ENCODE results near the gene FBXO40.

The FBXO40 gene

DNA sequence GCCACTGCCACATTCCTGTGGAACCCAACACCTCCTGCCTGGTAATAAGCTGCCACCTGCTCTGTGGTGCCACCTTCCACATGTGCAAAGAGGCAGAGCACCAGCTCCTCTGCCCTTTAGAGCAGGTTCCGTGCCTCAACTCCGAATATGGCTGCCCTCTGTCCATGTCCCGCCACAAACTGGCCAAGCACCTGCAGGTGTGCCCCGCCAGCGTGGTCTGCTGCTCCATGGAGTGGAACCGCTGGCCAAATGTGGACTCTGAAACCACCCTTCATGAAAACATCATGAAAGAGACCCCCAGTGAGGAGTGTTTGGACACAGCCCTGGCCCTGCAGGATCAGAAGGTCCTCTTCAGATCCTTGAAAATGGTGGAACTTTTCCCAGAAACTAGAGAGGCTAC, 28.3 kb downstream of the FBXO40 start:
- no peak for TF ChIP-seq SIN3A (IDR thresholded peaks at IDR 0.05; ENCODE audit: borderline replicate concordance, insufficient read depth, low read length)
- TF ChIP-seq, protein P1, sequence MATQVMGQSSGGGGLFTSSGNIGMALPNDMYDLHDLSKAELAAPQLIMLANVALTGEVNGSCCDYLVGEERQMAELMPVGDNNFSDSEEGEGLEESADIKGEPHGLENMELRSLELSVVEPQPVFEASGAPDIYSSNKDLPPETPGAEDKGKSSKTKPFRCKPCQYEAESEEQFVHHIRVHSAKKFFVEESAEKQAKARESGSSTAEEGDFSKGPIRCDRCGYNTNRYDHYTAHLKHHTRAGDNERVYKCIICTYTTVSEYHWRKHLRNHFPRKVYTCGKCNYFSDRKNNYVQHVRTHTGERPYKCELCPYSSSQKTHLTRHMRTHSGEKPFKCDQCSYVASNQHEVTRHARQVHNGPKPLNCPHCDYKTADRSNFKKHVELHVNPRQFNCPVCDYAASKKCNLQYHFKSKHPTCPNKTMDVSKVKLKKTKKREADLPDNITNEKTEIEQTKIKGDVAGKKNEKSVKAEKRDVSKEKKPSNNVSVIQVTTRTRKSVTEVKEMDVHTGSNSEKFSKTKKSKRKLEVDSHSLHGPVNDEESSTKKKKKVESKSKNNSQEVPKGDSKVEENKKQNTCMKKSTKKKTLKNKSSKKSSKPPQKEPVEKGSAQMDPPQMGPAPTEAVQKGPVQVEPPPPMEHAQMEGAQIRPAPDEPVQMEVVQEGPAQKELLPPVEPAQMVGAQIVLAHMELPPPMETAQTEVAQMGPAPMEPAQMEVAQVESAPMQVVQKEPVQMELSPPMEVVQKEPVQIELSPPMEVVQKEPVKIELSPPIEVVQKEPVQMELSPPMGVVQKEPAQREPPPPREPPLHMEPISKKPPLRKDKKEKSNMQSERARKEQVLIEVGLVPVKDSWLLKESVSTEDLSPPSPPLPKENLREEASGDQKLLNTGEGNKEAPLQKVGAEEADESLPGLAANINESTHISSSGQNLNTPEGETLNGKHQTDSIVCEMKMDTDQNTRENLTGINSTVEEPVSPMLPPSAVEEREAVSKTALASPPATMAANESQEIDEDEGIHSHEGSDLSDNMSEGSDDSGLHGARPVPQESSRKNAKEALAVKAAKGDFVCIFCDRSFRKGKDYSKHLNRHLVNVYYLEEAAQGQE (IDR thresholded peaks at IDR 0.05; ENCODE audit: insufficient read depth in 1 of 2, low read depth in 2 of 2, low read length in 2 of 2), result no peak
- no peak for TF ChIP-seq POLR2AphosphoS5 (IDR thresholded peaks at IDR 0.05; ENCODE audit: low read depth, low read length)
- TF ChIP-seq TAF1 (IDR thresholded peaks at IDR 0.05; ENCODE audit: borderline replicate concordance, insufficient read depth, low read length), result no peak
- TF ChIP-seq FOXP2 (optimal IDR thresholded peaks at IDR 0.05; ENCODE audit: borderline replicate concordance, extremely low read depth, extremely low read length, insufficient read depth), result no peak

DNA sequence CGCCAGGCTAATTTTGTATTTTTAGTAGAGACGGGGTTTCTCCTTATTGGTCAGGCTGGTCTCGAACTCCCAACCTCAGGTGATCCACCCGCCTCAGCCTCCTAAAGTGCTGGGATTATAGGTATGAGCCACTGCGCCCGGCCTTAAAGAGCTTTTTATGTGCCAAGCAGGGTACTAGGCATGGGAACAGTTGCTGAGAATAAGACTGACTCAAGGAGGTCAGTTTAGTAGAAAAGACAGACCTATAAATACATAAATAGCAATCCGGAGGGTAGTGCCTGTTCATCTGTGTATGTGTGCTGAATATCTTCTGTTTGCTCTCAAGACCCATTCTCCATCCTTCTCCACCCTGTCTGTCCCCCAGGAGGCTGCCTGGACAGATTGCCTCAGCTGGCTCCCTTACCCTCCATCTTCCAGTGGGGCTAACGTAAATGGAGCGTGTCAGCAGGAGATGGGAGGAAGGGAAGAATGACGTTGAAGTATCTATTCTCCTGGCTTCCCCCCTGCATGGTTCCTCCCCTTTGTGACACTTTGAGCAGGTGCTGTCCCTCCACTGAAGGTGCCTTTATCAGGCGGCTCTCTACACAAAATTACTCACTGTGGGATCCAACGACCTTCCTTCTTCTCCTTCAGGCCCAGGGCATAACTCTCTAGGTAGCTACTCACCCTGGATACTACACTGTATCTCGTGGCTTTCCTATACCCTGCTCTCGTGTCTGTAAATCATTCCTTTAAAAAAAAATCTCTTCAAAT, 31.1 kb downstream of the FBXO40 start:
- TF ChIP-seq POLR2AphosphoS5 (IDR thresholded peaks at IDR 0.05; ENCODE audit: low read depth, low read length), result no peak

DNA sequence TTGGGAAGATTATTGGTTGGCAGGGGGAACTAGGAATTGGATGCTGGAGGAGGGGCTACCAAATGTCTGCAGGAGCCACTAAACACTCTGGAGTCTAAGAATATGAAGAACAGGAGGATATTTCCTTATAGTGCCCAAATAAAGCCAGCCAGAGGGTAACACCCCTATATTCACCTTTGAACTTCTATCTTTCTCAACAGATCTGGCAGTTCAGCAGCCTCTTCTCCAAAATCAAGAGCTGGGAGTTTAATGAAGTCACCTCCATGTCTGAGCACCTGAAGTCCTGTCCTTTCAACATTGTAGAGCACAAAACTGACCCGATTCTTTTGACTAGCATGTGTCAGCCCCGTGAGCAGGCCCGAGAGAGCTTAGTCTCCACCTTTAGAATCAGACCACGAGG, 33.3 kb downstream of the FBXO40 start:
- TF ChIP-seq SIN3A (IDR thresholded peaks at IDR 0.05; ENCODE audit: borderline replicate concordance, insufficient read depth, low read length) (no peak), FOXP2 (optimal IDR thresholded peaks at IDR 0.05; ENCODE audit: borderline replicate concordance, extremely low read depth, extremely low read length, insufficient read depth) (no peak), POLR2AphosphoS5 (IDR thresholded peaks at IDR 0.05; ENCODE audit: low read depth, low read length) (no peak), TAF1 (IDR thresholded peaks at IDR 0.05; ENCODE audit: borderline replicate concordance, insufficient read depth, low read length) (no peak)
- TF ChIP-seq, protein P1 (IDR thresholded peaks at IDR 0.05; ENCODE audit: insufficient read depth in 1 of 2, low read depth in 2 of 2, low read length in 2 of 2), result no peak

DNA sequence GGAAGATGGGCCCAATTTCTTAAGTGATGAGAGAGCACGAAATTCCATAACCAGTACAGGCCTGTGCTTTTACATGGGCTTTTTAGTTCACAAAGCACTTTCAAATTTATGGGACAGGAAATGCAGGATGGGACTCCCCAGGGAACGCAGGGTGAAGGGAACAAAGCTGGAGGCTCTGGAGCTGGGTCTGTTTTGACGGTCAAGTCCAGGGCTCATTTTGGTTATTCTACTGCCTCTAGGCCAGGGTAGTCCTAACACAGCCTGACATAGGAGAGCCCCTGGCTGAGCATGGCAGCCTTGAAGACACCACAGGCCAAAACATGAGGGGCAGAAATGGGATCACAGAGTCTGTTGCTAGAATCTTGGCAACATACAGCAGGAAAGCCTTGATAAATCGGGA, 34.0 kb downstream of the FBXO40 start:
- TF ChIP-seq POLR2AphosphoS5 (IDR thresholded peaks at IDR 0.05; ENCODE audit: low read depth, low read length) (no peak), SIN3A (IDR thresholded peaks at IDR 0.05; ENCODE audit: borderline replicate concordance, insufficient read depth, low read length) (no peak), TAF1 (IDR thresholded peaks at IDR 0.05; ENCODE audit: borderline replicate concordance, insufficient read depth, low read length) (no peak), FOXP2 (optimal IDR thresholded peaks at IDR 0.05; ENCODE audit: borderline replicate concordance, extremely low read depth, extremely low read length, insufficient read depth) (no peak)
- TF ChIP-seq, protein P1 (IDR thresholded peaks at IDR 0.05; ENCODE audit: insufficient read depth in 1 of 2, low read depth in 2 of 2, low read length in 2 of 2), result no peak

DNA sequence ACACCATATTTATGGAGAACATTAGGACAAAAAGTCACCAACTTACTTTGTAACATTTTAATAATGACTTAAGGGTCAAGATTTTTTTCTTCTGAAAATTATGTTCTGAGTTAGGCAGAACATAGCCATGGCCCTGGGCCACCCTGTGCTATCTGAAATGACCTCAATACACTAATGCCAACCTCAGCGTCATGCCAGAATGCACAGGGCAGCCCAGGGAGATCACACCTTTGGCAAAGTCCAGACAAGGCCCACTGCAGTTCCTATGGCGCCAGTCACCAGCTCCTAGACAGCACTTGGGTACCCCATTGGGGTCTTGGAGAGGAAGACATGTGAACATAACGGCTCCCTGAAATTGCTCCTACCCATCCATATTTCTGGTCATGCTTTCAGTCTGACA, 34.4 kb downstream of the FBXO40 start:
- TF ChIP-seq POLR2AphosphoS5 (IDR thresholded peaks at IDR 0.05; ENCODE audit: low read depth, low read length) (no peak), SIN3A (IDR thresholded peaks at IDR 0.05; ENCODE audit: borderline replicate concordance, insufficient read depth, low read length) (no peak), TAF1 (IDR thresholded peaks at IDR 0.05; ENCODE audit: borderline replicate concordance, insufficient read depth, low read length) (no peak), FOXP2 (optimal IDR thresholded peaks at IDR 0.05; ENCODE audit: borderline replicate concordance, extremely low read depth, extremely low read length, insufficient read depth) (no peak)
- TF ChIP-seq, protein P1 (IDR thresholded peaks at IDR 0.05; ENCODE audit: insufficient read depth in 1 of 2, low read depth in 2 of 2, low read length in 2 of 2), result no peak
